ENCODE data around the gene HSPG2. TPM values are rescaled to one million over a fixed set of nuclear protein-coding genes. Genes with fewer than 3 reads are reported as not detected.

HSPG2 gene
- total RNA-seq, 1 donor from 2014 or later = 1,732 TPM

- peak overlapping the region; percentile 76 for H3K27ac Mint-ChIP-seq (ENCODE audit: unreplicated experiment)
- peaks cover 2% of the 10 kb centered on the region for H3K4me1 Mint-ChIP-seq (ENCODE audit: unreplicated experiment)
- H3K9me3 Mint-ChIP-seq (ENCODE audit: unreplicated experiment) = no peaks in the 10 kb centered on the region
- H3K36me3 Mint-ChIP-seq (ENCODE audit: low read depth, unreplicated experiment) = peaks cover 50% of the 10 kb centered on the region
- peaks cover 17% of the 10 kb centered on the region for H3K27me3 Mint-ChIP-seq (ENCODE audit: unreplicated experiment)
- H3K4me3 Mint-ChIP-seq (ENCODE audit: unreplicated experiment) = no peak overlapping the region
- DNase-seq (ENCODE audit: low spot score) = no peak
- TF ChIP-seq CTCF (IDR thresholded peaks at IDR 0.05; ENCODE audit: unreplicated experiment) = no peak
These were observed 67.4 kb downstream of the HSPG2 start for GRCh38 chr1:21869620-21870121.

- H3K27me3 Mint-ChIP-seq (ENCODE audit: unreplicated experiment) = peaks cover 17% of the 10 kb centered on the region
- H3K4me1 Mint-ChIP-seq (ENCODE audit: unreplicated experiment) = peaks cover 2% of the 10 kb centered on the region
- peak overlapping the region; percentile 76 for H3K27ac Mint-ChIP-seq (ENCODE audit: unreplicated experiment)
- H3K4me3 Mint-ChIP-seq (ENCODE audit: unreplicated experiment) = peak overlapping the region; percentile 85
- no peak for DNase-seq (ENCODE audit: low spot score)
- H3K9me3 Mint-ChIP-seq (ENCODE audit: unreplicated experiment) = no peaks in the 10 kb centered on the region
- TF ChIP-seq CTCF (IDR thresholded peaks at IDR 0.05; ENCODE audit: unreplicated experiment) = no peak
- H3K36me3 Mint-ChIP-seq (ENCODE audit: low read depth, unreplicated experiment) = peaks cover 57% of the 10 kb centered on the region
These were observed 68.1 kb downstream of the HSPG2 start for GRCh38 chr1:21868941-21869454.

- H3K9me3 Mint-ChIP-seq (ENCODE audit: unreplicated experiment) = no peaks in the 10 kb centered on the region
- no peak for DNase-seq (ENCODE audit: low spot score)
- H3K27ac Mint-ChIP-seq (ENCODE audit: unreplicated experiment) = no peak overlapping the region
- H3K27me3 Mint-ChIP-seq (ENCODE audit: unreplicated experiment) = peaks cover 15% of the 10 kb centered on the region
- peaks cover 2% of the 10 kb centered on the region for H3K4me1 Mint-ChIP-seq (ENCODE audit: unreplicated experiment)
- H3K36me3 Mint-ChIP-seq (ENCODE audit: low read depth, unreplicated experiment) = peaks cover 58% of the 10 kb centered on the region
- peak overlapping the region; percentile 47 for H3K4me3 Mint-ChIP-seq (ENCODE audit: unreplicated experiment)
- TF ChIP-seq CTCF (IDR thresholded peaks at IDR 0.05; ENCODE audit: unreplicated experiment) = no peak
These were observed 68.6 kb downstream of the HSPG2 start for GRCh38 chr1:21868482-21868881.

GRCh38 chr1:21867451-21867996 is 69.6 kb downstream of the HSPG2 start:
- Mint-ChIP-seq H3K36me3 (ENCODE audit: low read depth, unreplicated experiment) (peaks cover 57% of the 10 kb centered on the region), H3K27ac (ENCODE audit: unreplicated experiment) (peak overlapping the region; percentile 54), H3K4me1 (ENCODE audit: unreplicated experiment) (peaks cover 2% of the 10 kb centered on the region), H3K9me3 (ENCODE audit: unreplicated experiment) (no peaks in the 10 kb centered on the region), H3K27me3 (ENCODE audit: unreplicated experiment) (peaks cover 15% of the 10 kb centered on the region), H3K4me3 (ENCODE audit: unreplicated experiment) (no peak overlapping the region)
- DNase-seq (ENCODE audit: low spot score) = no peak
- no peak for TF ChIP-seq CTCF (IDR thresholded peaks at IDR 0.05; ENCODE audit: unreplicated experiment)

- DNase-seq (ENCODE audit: low spot score) = no peak
- no peak overlapping the region for H3K27ac Mint-ChIP-seq (ENCODE audit: unreplicated experiment)
- no peaks in the 10 kb centered on the region for H3K9me3 Mint-ChIP-seq (ENCODE audit: unreplicated experiment)
- no peak overlapping the region for H3K4me3 Mint-ChIP-seq (ENCODE audit: unreplicated experiment)
- peaks cover 55% of the 10 kb centered on the region for H3K36me3 Mint-ChIP-seq (ENCODE audit: low read depth, unreplicated experiment)
- TF ChIP-seq CTCF (IDR thresholded peaks at IDR 0.05; ENCODE audit: unreplicated experiment) = no peak
- H3K4me1 Mint-ChIP-seq (ENCODE audit: unreplicated experiment) = peaks cover 2% of the 10 kb centered on the region
- peaks cover 10% of the 10 kb centered on the region for H3K27me3 Mint-ChIP-seq (ENCODE audit: unreplicated experiment)
These were observed 70.4 kb downstream of the HSPG2 start for GRCh38 chr1:21866707-21867043.
